Glomerular visceral epithelial cell (primary cell): Measurements from ENCODE around the gene RIN3.

ENCODE experiments used
- DNase-seq: peaks from one replicate; pipeline ENCODE4 v3.0.0-alpha.2; 2016; ENCODE audit errors: extremely low spot score

RIN3 gene

DNA sequence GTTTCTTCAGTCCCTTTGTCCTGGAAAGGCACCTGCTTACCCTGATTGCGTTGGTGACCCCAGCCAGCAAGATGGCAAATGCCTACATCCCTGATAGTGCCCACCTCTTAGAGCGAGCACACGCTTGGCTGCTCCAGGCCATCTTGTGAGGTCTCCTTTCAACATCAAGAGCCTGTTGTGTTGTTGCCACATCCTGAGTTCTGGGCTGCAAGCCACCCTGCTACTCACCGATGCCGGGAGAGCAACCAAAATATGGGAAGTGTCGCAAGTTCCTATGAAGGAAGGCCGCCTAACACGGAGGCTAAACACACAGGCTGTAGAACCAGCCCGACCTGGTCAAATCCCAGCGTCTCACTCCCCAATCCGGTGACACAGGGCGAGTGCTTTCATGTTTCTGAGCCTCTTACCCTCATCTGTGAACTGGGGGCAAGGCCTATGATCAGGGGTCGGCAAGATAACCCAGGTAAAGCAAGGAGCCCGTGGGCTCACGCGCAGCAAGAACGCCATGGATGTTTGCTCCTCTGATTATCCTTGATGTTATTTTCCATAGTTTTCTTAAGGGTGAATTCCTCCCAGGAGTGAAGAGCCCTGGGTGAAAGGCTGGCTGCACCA is 136.5 kb downstream of the RIN3 start:
- DNase-seq: no peak

DNA sequence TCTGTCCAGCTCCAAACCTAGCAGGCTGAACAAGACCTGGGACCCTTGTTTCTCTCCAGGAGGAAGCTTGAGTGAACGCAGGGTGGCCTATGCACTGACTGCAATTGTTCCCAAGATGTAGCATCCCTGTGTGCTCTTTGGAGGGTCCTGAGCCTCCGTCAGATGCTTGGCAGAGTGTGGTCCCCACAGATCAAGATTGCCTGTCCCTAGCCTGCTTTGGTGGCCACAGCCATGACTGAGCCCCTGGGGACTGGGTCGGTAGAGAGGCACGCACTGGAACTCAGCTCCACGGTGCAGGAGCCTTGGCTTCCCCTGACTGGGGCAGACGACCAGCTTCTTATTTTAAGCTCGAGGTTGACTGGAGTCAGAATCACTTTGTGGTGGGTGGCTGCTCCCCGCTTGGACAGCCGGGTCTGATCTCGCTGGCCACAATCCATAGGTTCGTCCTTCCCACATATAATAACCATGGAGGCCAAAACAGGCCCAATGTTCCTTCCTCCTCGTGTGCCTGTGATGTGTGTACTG is 137.1 kb downstream of the RIN3 start:
- DNase-seq: no peak

GRCh38 chr14:92651106-92651757 is 137.7 kb downstream of the RIN3 start:
- DNase-seq: no peak

DNA sequence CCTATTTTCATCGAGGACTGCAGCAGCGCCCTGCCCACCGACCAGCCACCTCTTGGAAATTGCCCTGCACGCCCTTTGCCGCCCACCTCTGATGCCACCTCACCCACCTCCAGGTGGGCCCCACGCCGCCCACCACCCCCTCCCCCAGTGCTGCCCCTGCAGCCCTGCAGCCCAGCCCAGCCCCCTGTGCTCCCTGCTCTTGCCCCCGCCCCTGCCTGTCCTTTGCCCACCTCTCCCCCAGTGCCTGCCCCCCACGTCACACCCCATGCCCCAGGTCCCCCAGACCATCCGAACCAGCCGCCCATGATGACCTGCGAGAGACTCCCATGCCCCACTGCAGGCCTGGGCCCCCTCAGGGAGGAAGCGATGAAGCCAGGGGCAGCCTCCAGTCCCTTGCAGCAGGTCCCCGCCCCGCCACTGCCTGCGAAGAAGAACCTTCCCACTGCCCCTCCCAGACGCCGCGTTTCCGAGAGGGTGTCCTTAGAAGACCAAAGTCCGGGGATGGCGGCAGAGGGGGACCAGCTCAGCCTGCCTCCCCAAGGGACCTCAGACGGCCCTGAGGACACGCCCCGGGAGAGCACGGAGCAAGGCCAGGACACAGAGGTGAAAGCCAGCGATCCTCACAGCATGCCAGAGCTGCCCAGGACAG is 138.3 kb downstream of the RIN3 start:
- no peak for DNase-seq

DNA sequence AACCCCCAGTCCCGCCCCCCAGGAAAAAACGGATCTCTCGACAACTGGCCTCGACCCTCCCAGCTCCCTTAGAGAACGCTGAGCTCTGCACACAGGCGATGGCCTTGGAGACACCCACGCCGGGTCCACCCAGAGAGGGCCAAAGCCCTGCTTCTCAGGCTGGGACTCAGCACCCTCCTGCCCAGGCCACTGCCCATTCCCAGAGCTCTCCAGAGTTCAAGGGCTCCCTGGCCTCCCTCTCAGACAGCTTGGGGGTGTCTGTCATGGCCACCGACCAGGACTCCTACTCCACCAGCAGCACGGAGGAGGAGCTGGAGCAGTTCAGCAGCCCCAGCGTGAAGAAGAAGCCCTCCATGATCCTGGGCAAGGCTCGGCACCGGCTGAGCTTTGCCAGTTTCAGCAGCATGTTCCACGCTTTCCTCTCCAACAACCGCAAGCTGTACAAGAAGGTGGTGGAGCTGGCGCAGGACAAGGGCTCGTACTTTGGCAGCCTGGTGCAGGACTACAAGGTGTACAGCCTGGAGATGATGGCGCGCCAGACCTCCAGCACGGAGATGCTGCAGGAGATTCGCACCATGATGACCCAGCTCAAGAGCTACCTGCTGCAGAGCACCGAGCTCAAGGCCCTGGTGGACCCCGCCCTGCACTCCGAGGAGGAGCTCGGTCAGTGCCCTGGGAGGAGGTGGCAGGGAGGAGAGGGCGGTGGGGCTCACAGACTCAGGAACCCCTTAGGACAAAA is 139.0 kb downstream of the RIN3 start:
- no peak for DNase-seq

DNA sequence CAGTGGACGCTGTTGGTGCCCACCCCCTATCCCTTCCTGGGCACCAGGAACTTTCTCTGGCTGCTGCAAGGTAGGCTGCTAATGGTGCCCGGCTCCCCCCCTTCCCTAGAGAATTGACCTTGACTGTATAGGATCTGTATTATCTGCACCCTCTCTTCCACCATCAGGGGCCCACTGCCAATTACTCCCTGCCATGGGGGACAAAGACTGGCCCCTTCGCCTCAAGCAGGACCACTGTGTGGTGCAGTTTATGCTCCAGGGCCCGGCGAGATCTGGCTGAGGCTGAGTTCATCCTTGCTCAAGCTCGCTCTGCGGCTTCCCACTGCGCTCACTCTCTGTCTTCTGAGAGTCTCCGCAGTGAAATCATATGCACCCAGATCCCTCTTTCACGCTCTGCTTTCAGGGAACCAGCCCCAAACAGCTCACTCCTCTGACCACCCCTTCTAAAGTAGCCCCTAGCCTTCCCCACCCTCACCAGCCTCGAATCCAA is 139.6 kb downstream of the RIN3 start:
- no peak for DNase-seq

- DNase-seq: no peak
Measured at GRCh38 chr14:92654239-92654901, 140.8 kb downstream of the RIN3 start.

- DNase-seq: no peak
Measured at GRCh38 chr14:92655419-92656201, 142.0 kb downstream of the RIN3 start.

GRCh38 chr14:92656306-92657081 is 142.9 kb downstream of the RIN3 start:
- no peak for DNase-seq

DNA sequence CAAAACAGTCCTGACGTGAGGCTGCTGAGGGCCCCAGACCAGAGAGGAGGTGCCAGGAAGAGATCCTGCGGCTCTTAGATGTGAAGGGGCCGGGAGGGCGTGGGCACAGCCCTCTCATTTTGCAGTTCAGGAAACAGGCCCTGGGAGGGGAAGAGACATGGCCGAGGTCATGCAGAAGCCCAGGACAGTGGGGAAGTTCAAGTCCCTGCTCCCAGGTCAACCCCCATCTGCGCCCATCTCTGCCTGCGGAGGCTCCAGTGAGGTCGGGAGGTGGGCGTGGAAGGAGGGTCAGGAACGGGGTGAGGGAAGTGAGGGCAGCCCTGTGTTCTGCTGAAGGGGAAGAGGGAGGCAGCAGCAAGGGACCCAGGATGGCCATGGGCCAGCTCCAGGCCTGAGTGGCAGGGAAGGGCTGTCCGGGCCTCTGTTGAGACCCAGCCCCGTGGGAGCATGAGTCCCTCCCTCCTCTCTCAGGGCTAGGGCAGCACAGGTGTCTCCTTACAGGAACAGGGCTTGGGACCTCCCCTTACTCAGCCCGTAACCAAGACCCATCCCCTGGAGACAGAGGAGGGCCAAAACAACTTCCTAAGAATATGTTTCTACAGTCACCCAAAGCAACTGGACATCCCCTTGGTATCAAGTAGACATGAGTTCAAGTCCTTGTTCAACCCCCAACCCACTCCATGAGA is 144.0 kb downstream of the RIN3 start:
- DNase-seq: no peak

DNA sequence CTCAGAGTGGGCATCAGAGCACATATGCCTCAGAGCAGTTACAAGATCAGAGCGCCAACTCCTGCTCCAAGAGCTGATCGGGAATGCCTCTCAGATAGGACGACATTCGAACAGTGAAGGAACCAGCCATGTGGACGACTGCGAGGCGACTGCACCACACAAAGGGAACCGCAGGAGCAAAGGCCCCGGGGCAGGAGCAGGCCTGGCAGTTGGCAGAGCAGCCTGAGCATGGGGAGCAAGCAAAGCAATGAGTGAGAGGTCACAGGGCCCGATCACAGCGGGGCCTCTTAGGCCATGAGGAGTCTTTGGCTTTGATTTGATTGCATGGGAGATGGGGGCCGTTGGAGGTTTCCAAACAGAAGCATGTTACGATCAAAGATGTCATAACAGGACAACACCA is 144.6 kb downstream of the RIN3 start:
- no peak for DNase-seq

GRCh38 chr14:92658684-92659083 is 145.1 kb downstream of the RIN3 start:
- no peak for DNase-seq

GRCh38 chr14:92659765-92660561 is 146.4 kb downstream of the RIN3 start:
- DNase-seq: no peak

DNA sequence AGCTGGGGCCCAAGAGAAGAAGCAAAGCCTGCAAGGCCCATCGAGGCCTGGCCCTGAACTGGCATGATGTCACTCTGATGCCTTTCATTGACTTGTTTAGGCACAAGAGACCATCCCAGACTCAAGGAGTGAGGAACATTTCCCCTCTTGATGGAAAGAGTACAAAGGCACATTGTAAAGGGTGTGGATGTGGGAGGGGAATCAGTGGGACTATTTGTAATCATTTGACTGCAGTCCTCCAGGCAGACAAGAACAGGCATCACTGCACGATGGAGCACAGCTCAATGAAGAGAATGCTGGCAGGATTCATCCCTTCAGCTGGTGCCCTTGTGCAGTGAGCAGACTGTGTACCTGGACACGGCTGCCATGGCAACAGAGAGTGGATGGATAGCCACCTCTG is 147.0 kb downstream of the RIN3 start:
- DNase-seq: no peak

GRCh38 chr14:92663049-92663448 is 149.5 kb downstream of the RIN3 start:
- no peak for DNase-seq

GRCh38 chr14:92665661-92666110 is 152.1 kb downstream of the RIN3 start:
- DNase-seq: no peak

DNA sequence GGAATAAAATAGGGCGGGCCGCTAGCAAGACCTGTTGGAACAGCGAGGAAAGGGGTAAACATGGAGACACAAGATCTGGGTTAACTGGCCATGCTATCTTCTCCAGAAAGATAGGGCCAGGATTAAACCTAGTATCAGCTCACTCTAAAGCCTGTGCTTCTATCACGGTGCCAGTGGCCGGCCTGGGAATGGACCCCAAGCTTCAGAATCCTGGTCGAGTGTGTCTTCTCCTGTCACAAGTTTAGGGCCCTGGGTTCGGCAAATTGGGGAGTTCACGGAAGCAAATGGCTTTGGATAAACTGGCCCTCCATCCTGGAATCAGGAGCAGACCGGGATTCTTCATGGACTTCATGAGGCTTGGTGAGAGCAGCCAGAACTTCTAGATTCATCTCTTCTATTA is 152.7 kb downstream of the RIN3 start:
- DNase-seq: no peak

- DNase-seq: no peak
Measured at GRCh38 chr14:92668276-92668973, 154.8 kb downstream of the RIN3 start.
